Loucy (cell line): ENCODE measurements around the gene GNB3.

Experiments
- EZH2phosphoT487 ChIP-seq: fragments of 200-600 bp; IDR thresholded peaks from 2 replicates; pipeline ENCODE4 v1.6.1; 2018; ENCODE audit warnings: antibody characterized with exemption, mild to moderate bottlenecking, moderate library complexity, borderline replicate concordance
- TF ChIP-seq, protein P1 (sequence below): fragments of 200-600 bp; sonication (generic); conservative IDR thresholded peaks from 2 replicates; pipeline ENCODE4 v1.5.1; 2014; ENCODE audit warnings: mild to moderate bottlenecking, antibody characterized with exemption, low read length

GRCh38 chr12:6791931-6792520 is 48.7 kb upstream of the GNB3 start:
- TF ChIP-seq, protein P1, sequence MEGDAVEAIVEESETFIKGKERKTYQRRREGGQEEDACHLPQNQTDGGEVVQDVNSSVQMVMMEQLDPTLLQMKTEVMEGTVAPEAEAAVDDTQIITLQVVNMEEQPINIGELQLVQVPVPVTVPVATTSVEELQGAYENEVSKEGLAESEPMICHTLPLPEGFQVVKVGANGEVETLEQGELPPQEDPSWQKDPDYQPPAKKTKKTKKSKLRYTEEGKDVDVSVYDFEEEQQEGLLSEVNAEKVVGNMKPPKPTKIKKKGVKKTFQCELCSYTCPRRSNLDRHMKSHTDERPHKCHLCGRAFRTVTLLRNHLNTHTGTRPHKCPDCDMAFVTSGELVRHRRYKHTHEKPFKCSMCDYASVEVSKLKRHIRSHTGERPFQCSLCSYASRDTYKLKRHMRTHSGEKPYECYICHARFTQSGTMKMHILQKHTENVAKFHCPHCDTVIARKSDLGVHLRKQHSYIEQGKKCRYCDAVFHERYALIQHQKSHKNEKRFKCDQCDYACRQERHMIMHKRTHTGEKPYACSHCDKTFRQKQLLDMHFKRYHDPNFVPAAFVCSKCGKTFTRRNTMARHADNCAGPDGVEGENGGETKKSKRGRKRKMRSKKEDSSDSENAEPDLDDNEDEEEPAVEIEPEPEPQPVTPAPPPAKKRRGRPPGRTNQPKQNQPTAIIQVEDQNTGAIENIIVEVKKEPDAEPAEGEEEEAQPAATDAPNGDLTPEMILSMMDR, result no peak
- no peak for TF ChIP-seq EZH2phosphoT487
